ENCODE measurements around the gene PDCL3. TPM values are rescaled to one million over a fixed set of nuclear protein-coding genes. Genes with fewer than 3 reads are reported as not detected.

PDCL3 gene
- polyA plus RNA-seq, 1 donor (not counting 4 experiments of a cell fraction or from before 2014, with no cell fraction given) = 42.2 TPM

- TF ChIP-seq, protein P1, sequence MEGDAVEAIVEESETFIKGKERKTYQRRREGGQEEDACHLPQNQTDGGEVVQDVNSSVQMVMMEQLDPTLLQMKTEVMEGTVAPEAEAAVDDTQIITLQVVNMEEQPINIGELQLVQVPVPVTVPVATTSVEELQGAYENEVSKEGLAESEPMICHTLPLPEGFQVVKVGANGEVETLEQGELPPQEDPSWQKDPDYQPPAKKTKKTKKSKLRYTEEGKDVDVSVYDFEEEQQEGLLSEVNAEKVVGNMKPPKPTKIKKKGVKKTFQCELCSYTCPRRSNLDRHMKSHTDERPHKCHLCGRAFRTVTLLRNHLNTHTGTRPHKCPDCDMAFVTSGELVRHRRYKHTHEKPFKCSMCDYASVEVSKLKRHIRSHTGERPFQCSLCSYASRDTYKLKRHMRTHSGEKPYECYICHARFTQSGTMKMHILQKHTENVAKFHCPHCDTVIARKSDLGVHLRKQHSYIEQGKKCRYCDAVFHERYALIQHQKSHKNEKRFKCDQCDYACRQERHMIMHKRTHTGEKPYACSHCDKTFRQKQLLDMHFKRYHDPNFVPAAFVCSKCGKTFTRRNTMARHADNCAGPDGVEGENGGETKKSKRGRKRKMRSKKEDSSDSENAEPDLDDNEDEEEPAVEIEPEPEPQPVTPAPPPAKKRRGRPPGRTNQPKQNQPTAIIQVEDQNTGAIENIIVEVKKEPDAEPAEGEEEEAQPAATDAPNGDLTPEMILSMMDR (optimal IDR thresholded peaks at IDR 0.05 in 1 of 3, IDR thresholded peaks at IDR 0.05 in 1 of 3, conservative IDR thresholded peaks at IDR 0.05 in 1 of 3; ENCODE audit: extremely low read depth in 1 of 3, insufficient read depth in 2 of 3, low read length in 3 of 3) = no peak
- TF ChIP-seq EZH2 (IDR thresholded peaks at IDR 0.05; ENCODE audit: low read length) = no peak
- DNase-seq (ENCODE audit: low read depth, low spot score) (no peak), FAIRE-seq (no peak)
- H3K9ac ChIP-seq (ENCODE audit: control insufficient read depth, extremely low read depth, insufficient read depth, low read length) = no peak overlapping the region
- no peak overlapping the region for H2AFZ ChIP-seq (ENCODE audit: control insufficient read depth, low read length)
- no peak overlapping the region for H3K27ac ChIP-seq (ENCODE audit: control insufficient read depth, insufficient read depth, low read length)
- no peaks in the 10 kb centered on the region for H3K9me1 ChIP-seq (ENCODE audit: control insufficient read depth, extremely low read depth, insufficient read depth, low read length)
- H3K27me3 ChIP-seq (ENCODE audit: control insufficient read depth, extremely low read depth, insufficient read depth, low read length) = no peaks in the 10 kb centered on the region
- H4K20me1 ChIP-seq (ENCODE audit: control insufficient read depth, extremely low read depth, insufficient read depth, low read length) = no peaks in the 10 kb centered on the region
- H3K4me2 ChIP-seq (ENCODE audit: control insufficient read depth, extremely low read depth, insufficient read depth, low read depth, low read length) = no peak overlapping the region
- H3K79me2 ChIP-seq (ENCODE audit: control insufficient read depth, insufficient read depth, low read length) = no peaks in the 10 kb centered on the region
- H3K36me3 ChIP-seq (ENCODE audit: control insufficient read depth in 2 of 2, extremely low read depth in 1 of 2, insufficient read depth in 2 of 2, low read length in 2 of 2) = no peaks in the 10 kb centered on the region
- dilution Hi-C loops (cut with MboI; ENCODE audit: extremely low pct_ligation_motif_present, low sequenced_read_pairs) = no loop called here
- H3K9me3 ChIP-seq (ENCODE audit: control insufficient read depth, low read depth, low read length) = no peaks in the 10 kb centered on the region
- no peak overlapping the region for H3K4me3 ChIP-seq (ENCODE audit: control insufficient read depth in 2 of 3, extremely low read depth in 1 of 3, insufficient read depth in 2 of 3, low read depth in 1 of 3, low read length in 3 of 3)
- H3K4me1 ChIP-seq (ENCODE audit: control insufficient read depth, extremely low read depth, insufficient read depth, low read length) = no peaks in the 10 kb centered on the region
These were observed 45.2 kb upstream of the PDCL3 start for GRCh38 chr2:100517556-100517955.

DNA sequence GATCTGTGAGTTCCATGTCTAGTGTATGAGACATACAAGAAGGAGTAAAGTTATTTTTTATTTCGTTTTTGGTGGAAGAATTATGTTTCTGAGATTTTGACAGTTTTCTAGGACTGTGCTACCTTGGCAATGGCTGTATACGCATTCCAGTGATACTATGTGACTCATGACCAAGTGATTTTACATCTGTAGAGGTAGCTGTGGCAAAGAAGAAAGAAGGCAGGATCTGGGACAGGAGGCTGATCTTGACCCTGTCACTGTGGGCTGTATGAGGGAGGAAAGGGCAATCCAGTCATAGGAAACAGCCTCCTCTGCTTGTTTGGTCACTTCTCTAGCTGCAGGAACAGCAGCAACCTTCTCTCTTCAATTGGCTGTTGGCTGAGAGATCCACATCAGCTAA, 44.0 kb upstream of the PDCL3 start:
- Histone ChIP-seq H2AFZ (ENCODE audit: control insufficient read depth, low read length) (no peak overlapping the region), H3K9me3 (ENCODE audit: control insufficient read depth, low read depth, low read length) (no peaks in the 10 kb centered on the region), H3K4me3 (ENCODE audit: control insufficient read depth in 2 of 3, extremely low read depth in 1 of 3, insufficient read depth in 2 of 3, low read depth in 1 of 3, low read length in 3 of 3) (no peak overlapping the region), H3K9ac (ENCODE audit: control insufficient read depth, extremely low read depth, insufficient read depth, low read length) (no peak overlapping the region), H3K4me2 (ENCODE audit: control insufficient read depth, extremely low read depth, insufficient read depth, low read depth, low read length) (no peak overlapping the region), H4K20me1 (ENCODE audit: control insufficient read depth, extremely low read depth, insufficient read depth, low read length) (no peaks in the 10 kb centered on the region), H3K27ac (ENCODE audit: control insufficient read depth, insufficient read depth, low read length) (no peak overlapping the region), H3K36me3 (ENCODE audit: control insufficient read depth in 2 of 2, extremely low read depth in 1 of 2, insufficient read depth in 2 of 2, low read length in 2 of 2) (no peaks in the 10 kb centered on the region), H3K4me1 (ENCODE audit: control insufficient read depth, extremely low read depth, insufficient read depth, low read length) (no peaks in the 10 kb centered on the region), H3K27me3 (ENCODE audit: control insufficient read depth, extremely low read depth, insufficient read depth, low read length) (no peaks in the 10 kb centered on the region), H3K9me1 (ENCODE audit: control insufficient read depth, extremely low read depth, insufficient read depth, low read length) (no peaks in the 10 kb centered on the region), H3K79me2 (ENCODE audit: control insufficient read depth, insufficient read depth, low read length) (no peaks in the 10 kb centered on the region)
- FAIRE-seq = no peak
- no peak for DNase-seq (ENCODE audit: low read depth, low spot score)
- TF ChIP-seq, protein P1 (optimal IDR thresholded peaks at IDR 0.05 in 1 of 3, IDR thresholded peaks at IDR 0.05 in 1 of 3, conservative IDR thresholded peaks at IDR 0.05 in 1 of 3; ENCODE audit: extremely low read depth in 1 of 3, insufficient read depth in 2 of 3, low read length in 3 of 3) = no peak
- TF ChIP-seq EZH2 (IDR thresholded peaks at IDR 0.05; ENCODE audit: low read length) = no peak
- dilution Hi-C loops (cut with MboI; ENCODE audit: extremely low pct_ligation_motif_present, low sequenced_read_pairs) = no loop called here

Measured in keratinocyte (primary cell).